Activated CD8-positive, alpha-beta memory T cell treated with anti-CD3 and anti-CD28 coated beads for 1 hour (primary cell): ENCODE data around the gene GFM2.
"Not testable (repeated sequence)": the region's sequence is repeated elsewhere in the genome, so short reads cannot be mapped to it uniquely, and the experiment has no call there.

Source experiments
- DNase-seq, 2 donors: peaks; one replicate each; pipeline ENCODE4 v3.0.0-alpha.2; 2020; ENCODE audit warnings: low read depth in 1 of 2; ENCODE audit errors: extremely low read depth in 1 of 2

GFM2 gene, protein sequence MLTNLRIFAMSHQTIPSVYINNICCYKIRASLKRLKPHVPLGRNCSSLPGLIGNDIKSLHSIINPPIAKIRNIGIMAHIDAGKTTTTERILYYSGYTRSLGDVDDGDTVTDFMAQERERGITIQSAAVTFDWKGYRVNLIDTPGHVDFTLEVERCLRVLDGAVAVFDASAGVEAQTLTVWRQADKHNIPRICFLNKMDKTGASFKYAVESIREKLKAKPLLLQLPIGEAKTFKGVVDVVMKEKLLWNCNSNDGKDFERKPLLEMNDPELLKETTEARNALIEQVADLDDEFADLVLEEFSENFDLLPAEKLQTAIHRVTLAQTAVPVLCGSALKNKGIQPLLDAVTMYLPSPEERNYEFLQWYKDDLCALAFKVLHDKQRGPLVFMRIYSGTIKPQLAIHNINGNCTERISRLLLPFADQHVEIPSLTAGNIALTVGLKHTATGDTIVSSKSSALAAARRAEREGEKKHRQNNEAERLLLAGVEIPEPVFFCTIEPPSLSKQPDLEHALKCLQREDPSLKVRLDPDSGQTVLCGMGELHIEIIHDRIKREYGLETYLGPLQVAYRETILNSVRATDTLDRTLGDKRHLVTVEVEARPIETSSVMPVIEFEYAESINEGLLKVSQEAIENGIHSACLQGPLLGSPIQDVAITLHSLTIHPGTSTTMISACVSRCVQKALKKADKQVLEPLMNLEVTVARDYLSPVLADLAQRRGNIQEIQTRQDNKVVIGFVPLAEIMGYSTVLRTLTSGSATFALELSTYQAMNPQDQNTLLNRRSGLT

DNA sequence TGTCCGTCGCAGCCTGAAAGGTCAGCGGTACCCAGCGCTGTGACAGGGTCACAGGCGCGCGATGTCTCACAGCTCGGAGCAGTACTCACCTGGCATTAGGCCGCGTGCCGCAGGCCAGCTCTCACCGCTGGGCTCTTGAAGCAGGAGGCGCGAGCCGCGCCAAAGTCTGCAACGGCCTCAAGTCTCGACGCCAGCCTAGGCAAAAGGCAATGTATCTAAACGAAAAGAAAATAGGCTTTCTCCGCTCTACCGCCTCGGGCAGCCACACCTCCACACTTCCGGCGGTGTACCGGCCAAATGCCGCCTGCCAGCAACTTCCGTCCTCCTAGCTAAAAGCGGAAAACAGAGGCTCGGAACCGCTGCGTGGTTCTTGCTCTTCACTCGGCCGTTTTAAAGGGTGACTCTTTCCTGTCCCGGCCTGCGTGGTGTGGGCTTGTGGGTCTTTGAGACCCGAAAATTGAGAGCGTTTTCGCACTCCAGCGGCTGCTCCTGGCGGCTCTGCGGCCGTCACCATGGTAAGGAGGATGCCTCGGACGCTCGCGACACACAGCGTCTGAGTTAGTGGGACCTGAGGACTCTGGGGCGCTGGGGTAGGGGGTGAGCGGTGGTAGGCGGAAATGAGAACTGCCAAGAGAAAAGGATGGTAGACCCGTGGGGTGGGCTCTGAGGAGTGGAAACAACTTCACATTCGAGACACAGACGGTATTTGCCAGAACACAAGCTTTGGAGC lies at the start of gene GFM2, which contains the start of gene NSA2:
GFM2 (minus strand) TSS at position 269 of the 730 bp plus-strand sequence. CDS start 3,375 bp downstream, outside the sequence.
NSA2 (plus strand) TSS at position 401 of the 730 bp plus-strand sequence; CDS start at position 513, 112 bp downstream.
- DNase-seq: peak; percentile 80 to 86

DNA sequence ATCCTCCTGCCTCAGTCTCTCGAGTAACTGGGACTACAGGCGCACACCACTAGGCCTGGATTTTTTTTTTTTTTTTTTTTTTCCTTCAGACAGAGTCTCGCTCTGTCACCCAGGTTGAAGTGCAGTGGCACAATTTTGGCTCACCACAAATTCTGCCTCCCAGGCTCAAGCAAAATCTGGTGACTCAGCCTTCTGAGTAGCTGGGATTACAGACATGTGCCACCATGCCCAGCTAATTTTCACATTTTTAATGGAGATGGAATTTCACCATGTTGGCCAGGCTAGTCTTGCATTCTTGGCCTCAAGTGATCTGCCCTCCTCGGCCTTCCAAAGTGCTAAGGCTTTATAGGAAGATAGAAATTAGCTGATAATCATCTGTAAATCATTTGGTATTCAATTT lies 44.0 kb upstream of the GFM2 start:
- DNase-seq: no peak

DNA sequence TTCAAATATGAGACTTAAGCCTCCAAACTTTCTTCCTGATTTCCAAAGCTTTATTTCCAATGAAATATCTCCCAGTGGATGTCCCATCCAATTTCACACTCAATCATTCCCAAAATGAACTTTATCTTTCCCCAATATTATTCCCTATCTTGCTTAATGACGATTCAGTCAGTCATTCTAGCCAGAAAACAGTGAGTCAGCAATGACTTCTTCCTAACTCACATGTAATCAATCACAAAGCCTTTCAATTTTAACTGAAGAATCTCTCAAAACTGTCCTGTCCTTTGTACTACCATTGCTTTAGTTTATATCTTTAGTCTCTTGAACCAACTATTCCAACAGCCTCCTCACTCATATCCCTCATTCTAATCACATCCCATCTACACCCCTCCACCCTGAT lies 35.0 kb upstream of the GFM2 start:
- no peak for DNase-seq

DNA sequence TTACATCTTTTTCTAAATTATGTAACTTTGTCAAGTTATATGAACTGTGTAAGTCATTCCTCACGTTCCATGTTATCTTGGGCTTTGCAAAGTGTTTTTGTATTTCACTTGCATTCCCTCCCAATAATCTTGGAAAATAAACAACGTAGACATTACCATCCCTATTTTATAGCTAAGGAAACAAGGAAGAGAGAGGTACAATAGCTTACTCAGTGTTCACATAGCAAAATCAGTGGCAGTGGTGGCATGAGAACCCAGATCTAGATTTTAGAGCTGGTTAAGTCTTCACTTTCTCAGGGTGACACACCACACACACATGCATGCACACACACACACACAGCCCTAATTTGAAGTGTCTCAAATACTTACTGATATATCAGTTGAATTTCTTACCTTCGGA lies 34.3 kb upstream of the GFM2 start:
- DNase-seq: no peak

DNA sequence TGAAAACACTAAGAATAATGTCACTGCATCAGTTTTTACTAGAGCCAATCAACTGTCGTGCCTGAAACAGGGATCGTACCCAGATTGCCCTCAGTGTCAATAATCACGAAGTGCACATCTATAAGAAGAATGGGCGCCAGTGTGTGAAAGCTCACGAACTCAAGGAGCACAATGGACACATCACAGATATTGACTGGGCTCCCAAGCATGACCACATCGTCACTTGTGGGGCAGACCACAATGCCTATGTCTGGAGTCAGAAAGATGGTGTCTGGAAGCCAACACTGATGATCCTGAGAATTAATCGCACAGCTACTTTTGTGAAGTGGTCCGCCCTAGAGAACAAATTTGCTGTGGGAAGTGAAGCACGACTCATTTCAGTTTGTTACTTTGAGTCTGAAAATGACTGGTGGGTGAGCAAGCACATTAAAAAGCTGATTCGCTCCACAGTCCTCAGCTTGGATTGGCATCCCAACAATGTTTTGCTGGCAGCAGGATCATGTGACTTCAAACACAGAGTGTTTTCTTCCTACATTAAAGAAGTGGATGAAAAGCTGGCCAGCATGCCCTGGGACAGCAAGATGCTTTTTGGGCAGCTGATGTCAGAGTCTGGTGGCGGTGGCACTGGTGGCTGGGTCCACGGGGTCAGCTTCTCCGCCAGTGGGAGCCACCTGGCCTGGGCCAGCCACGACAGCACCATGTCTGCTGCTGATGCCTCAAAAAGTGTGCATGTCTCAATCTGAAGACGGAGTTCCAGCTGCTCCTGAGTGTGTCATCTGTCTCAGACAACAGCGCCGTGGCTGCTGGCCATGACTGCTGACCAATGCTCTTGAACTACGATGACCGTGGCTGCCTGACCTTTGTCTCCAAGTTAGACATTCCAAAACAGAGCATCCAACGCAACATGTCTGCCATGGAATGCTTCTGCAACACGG lies 32.3 kb upstream of the GFM2 start:
- DNase-seq: no peak

DNA sequence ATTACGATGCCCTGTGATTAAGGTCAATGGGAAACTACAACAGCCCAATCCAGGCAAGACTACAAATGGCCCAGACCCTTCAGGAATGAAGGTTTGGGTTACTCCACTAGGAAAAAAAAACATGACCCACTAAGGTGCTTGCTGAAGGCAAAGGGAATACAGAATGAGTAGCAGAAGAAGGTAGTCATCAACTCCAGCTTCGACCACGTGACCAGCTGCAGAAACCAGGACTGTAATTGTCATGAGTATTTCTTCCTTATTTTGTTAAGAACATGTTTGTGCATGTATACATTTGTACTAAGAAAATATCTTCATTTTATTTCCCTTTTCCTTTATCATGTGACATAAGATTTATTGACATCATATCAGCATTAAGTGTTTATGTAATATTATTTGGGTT lies 24.8 kb upstream of the GFM2 start:
- not testable (repeated sequence) for DNase-seq

DNA sequence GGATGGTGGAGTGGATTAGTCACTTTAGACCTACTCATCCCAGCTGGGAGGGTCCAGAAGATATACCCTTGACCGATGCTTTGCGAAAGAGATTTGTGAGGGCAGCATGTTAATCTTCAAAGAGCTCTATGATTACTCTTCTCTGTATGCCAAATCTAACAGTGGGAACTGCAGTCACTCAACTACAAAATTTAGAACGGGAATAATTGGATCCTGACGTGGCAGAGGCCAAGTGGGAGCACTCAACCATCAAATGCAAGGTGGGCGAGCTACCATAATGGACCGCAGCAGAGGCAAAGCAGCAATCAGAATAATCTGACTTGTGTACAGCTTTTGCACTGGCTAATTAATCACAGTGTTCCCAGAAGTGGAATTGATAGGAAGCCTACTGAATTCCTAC lies 20.5 kb upstream of the GFM2 start:
- no peak for DNase-seq

DNA sequence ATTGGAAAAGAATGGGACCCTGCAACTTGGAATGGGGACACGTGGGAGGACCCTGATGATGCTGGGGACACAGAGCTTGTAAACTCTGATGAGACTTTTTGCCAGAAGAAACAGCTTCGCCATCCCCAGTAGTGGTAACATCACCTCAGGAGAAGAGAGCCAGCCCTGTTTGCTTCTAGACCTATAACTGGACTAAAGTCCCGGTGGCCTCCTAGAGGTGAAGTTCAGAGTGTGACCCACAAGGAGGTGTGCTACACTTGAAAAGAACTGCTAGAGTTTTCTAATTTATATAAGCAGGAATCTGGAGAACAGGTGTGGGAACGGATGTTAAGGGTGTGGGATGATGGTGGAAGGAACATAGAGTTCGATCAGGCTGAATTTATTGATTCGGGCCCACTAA lies 19.9 kb upstream of the GFM2 start:
- no peak for DNase-seq

DNA sequence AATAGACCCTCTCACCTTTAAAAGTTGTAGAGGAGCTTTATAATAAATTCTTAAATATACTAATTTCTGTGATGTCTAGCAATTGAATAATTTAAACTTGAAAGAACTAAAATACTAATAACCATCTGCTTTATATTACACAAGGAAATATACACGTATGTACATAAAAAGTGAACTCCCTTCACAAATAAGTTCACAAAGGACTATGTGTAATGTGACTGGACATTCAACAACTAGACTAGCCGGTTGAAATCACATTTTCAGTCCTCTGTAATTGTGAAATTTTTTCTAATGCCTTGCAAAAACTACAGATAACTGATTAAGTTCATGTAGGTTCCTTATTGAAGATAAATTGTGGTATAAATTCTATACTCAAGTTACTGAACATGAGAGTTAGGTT lies 11.7 kb upstream of the GFM2 start:
- DNase-seq: no peak

DNA sequence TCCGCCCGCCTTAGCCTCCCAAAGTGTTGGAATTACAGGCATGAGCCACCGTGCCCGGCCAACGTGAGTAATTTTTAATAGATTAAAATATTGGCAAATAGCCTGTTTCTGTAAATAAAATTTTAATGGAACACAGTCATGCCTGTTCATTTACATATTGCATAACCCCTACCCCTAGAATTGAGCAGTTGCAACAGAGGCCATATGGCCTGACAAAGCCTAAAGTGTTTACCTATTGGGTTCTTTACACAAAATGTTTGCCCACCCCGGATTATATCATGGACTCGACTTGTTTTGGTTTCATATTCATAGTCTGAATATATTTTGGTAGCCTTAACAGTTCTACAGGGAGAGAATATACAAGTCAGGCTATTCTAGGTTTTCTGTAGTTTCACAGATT lies 5.4 kb upstream of the GFM2 start:
- no peak for DNase-seq

DNA sequence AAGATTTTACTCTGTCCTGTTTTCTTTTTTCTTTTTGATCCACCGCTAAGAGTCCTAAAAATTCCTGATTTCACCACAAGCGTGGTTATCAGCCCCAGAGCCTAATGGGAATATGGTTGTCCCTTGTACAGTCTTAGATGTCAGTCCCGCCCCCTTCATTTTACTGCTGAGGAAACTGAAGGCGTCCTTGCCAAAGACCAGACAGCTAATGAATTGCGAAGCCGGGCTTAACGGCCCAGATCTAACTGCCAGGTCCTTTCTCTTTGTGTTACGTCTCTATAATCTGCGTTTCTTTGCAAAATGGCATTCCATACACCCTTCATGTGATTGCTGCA lies 629 bp upstream of the GFM2 start:
- DNase-seq: no peak

DNA sequence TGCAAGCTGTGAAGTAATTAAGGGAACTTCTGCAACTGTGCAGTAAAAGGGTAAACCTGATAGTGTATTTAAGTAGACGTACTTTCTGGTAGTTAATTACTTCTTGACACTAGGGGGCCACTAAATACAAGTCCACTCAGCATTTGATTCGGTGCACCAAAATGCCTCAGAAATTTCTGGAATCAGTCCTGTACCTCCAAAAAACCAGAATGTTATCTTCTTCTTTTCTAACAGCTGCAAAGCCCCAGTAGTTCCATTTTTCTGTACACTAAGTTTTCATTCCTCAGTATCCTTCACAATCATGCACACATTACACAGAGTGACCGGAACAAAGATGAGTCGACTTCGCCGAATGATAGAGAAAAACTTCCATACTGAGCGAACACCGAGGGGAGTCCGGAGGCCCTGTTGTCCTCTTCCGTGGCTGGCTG lies 484 bp downstream of the GFM2 start:
- DNase-seq: no peak

DNA sequence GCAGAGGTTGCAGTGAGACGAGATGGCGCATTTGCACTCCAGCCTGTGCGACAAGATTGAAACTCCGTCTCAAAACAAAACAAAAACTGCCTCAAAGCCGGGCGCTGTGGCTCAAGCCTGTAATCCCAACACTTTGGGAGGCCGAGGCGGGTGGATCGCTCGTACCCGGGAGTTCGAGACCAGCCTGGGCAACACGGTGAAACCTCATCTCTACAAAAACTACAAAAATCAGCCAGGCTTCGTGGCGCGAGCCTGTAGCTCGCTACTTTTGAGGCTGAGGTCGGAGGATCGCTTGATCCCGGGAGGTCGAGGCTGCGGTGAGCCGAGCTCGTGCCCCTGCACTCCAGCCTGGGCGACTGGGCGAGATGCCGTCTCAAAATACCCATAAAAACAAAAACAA lies 988 bp downstream of the GFM2 start:
- DNase-seq: no peak

DNA sequence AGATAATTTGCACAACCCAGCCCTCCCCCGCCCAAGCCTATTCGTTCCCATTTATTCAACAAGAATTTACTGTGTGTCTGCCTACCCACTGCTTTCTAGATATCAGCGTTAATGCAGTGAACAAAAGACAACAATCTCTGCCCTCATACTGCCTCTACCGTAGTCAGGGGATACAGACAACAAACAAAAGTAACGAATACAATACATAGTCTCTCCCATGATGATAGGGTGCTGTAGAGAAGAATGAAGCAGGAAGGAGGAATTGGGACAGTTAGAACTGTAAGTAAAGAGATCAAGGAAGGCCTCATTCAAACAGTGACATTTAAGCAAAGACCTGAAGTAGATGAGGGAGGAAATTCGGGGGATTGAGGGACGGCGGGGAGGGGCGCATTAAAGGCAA lies 1.7 kb downstream of the GFM2 start:
- no peak for DNase-seq

DNA sequence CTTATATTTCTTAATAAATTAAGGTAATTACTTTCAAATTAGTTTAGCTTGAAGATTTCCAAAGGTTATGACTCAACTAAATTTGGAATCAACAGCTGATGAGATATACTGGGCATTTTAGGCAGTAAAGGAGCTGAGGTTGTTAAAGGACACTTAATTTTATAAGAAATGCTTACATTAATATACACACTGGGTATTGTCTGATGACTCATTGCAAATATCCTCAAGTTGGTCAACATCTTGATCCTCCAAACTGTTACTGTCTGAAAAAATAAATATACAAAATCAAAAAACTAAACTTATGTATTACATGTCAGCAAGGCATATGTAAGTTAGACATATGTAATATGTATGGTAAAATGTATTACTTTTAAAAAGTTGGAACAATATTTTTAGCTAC lies 3.4 kb downstream of the GFM2 start:
- DNase-seq: no peak

DNA sequence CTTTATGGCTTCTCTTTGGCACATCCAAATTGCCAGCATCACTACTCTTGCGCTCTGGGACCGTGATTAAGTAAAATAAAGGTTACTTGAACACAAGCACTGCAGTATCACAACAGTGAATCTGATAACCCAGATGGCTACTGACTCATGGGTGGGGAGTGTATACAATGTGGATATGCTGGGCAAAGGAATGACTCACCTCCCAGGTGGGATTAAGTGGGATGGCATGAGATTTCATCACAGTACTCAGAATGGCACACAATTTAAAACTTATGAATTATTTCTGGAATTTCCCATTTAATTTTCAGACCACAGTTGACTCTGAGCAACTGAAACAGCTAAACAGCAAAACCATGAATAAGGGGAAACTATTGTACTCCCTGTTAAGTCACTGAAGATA lies 4.3 kb downstream of the GFM2 start:
- DNase-seq: no peak

DNA sequence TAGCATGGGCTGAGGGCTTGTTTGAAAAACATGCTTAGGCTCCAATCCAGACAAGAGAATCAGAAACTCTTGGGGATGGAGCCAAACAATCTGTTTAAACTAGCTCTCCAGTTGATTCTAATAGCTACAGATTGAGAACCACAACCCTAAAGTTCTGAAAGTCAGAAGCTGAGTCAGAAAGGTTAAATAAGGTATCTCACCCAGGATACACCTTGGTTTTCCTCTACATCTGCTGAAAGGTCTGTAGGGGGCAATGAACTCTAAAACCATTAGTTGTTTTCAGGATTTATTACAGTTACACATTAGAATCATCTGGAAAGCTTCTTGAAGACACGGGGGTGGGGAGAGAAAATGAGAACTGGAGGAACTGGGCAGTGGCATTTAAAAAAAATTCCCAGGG lies 5.7 kb downstream of the GFM2 start:
- DNase-seq: no peak

DNA sequence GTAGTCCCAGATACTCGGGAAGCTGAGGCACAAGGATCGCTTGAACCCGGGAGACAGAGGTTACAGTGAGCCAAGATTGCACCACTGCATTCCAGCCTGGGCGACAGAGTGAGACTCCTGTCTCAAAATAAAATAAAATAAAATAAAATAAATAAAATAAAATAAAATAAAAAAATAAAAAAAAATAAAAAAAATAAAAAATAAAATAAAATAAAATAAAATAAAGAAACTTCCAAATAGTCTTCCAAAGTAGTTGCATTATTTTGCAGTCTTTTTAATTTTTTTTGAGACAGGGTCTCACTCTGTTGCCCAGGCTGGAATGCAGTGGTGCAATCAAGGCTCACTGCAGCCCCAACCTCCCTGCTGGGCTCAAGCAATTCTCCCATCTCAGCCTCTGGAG lies 18.2 kb downstream of the GFM2 start:
- not testable (repeated sequence) for DNase-seq

DNA sequence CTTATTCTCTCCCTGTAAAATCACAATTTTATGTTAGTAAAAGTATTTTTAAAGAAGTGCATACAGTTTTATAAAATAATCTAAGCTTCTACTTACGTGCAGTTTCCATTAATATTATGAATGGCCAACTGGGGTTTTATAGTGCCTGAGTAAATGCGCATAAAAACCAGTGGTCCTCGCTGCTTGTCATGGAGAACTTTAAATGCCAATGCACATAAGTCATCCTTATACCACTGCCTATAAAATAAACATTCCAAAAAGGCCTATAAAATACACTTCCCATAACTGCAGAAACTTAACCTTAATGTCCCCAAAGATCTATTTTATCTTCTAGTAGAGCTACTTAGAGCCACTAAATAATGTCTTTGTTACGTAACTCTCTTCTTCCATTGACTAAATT lies 28.5 kb downstream of the GFM2 start:
- DNase-seq: no peak

DNA sequence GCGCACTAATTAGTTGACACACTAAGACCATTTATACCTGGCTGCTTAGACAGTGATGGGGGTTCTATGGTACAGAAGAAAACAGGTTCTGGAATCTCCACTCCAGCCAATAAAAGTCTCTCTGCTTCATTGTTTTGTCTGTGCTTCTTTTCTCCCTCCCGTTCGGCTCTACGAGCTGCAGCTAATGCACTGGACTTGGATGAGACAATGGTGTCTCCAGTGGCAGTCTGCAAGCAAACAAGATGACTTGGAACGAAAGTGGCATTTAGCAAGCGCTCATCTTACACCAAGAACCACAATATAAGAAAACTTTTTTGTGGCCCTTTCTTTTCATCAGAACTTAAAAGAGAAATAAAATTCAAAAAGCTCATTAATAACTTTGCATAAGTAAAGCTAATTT lies 30.2 kb downstream of the GFM2 start:
- DNase-seq: no peak

DNA sequence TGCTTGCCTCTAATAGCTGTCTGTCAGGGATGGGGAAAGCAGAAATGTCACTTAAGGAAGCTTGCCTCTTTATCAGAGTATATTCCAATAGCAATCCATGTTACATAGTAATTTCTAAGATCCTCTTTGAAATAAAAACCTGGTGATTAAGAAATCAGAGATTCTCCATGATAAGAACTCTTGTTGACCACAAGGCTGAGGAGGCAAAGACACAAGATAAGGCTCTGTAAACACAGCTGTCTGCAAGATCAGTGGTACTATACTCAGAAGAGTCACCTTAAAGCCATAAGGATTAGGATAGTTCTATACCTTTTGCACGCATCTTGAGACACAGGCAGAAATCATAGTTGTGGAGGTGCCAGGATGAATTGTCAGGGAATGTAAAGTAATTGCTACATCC lies 41.6 kb downstream of the GFM2 start:
- DNase-seq: no peak
